Measurements from ENCODE around the gene MARCOL.

Gene MARCOL, protein sequence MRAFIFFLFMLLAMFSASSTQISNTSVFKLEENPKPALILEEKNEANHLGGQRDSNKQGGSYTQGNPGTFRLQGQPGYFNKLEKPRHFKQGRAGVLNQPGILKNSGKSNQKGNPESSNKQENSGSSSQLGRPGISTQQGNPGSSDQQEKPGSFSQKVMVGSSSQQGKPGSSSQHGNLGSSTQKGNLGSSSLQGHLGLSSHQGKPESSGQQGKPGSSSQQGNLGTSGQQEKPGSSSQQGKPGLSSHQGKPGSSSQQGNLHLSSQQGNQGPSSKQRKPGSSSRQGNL

DNA sequence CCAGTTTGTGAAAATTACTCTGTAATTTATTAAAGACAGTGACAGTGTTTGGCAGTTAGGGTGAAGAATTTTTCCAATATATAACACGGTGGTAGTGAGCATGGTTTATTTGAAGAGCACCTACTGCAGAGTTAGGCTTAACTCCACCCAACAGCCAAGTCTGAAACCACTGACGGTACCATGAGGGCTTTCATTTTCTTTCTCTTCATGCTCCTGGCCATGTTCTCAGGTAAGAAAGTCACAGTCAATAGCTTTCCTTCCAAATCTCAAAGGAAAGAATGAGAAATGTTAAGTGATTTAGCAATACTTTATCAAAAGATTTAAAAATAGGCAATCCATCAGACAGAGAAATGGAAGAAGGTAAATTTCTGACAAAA lies at the start of gene MARCOL:
Gene MARCOL, plus strand, starts transcription at position 108 of the 377 bp plus-strand sequence. Its CDS starts 73 bp downstream, at position 181.
- DNase-seq = no peak

- no peak for DNase-seq
Measured at GRCh38 chr5:148191010-148191409, 47.3 kb upstream of the MARCOL start.

- no peak for DNase-seq
Measured at GRCh38 chr5:148193202-148193601, 45.1 kb upstream of the MARCOL start.

DNA sequence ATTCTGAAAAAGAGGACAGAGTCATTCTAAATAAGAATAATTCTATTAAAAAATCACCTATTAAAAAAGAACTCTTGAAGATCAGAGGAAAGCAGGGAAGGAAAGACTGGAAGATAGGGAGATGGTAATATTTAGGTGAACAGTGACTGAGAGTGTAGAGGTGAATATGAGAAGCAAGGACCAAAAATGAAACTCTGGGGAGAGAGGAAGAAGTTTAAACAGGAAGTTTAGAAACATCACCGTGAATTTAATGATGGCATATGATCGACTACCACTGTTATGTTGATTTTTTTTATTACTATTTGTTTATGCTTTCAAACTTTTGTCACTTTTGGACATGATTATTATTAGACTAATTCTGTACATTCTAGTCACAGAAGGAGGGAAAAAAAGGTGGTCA lies 37.2 kb upstream of the MARCOL start:
- DNase-seq = no peak

DNA sequence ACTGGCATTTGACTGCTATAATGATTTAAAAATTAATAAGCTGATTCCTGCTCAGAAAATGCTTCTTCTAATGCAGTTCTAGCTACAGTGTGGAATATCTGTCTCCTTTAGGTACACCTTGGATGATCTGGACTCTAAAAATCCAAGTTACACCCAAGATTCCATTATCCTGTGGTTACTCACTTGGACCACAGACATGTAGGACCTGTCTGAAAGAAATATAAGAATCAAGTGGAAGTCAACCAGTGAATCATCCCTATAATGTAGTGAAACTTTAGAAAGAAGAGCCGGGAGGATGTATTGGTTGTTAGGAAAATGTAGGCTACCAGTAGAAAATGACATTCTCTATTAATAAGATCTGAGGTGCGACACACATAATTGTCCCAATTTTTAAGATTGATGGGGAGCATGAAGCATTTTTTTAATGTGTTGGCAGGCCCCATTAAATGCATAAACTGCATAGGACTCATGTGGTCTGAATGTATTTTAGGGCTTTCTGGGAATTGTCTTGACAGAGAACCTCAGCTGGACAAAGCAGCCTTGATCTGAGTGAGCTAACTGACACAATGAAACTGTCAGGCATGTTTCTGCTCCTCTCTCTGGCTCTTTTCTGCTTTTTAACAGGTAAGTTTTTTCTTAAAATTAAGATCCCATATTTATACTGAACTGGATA lies 35.7 kb upstream of the MARCOL start, which contains the start of gene SPINK6:
Gene SPINK6, plus strand, starts transcription at position 512 of the 673 bp plus-strand sequence. Its CDS starts 55 bp downstream, at position 567.
- DNase-seq = no peak

DNA sequence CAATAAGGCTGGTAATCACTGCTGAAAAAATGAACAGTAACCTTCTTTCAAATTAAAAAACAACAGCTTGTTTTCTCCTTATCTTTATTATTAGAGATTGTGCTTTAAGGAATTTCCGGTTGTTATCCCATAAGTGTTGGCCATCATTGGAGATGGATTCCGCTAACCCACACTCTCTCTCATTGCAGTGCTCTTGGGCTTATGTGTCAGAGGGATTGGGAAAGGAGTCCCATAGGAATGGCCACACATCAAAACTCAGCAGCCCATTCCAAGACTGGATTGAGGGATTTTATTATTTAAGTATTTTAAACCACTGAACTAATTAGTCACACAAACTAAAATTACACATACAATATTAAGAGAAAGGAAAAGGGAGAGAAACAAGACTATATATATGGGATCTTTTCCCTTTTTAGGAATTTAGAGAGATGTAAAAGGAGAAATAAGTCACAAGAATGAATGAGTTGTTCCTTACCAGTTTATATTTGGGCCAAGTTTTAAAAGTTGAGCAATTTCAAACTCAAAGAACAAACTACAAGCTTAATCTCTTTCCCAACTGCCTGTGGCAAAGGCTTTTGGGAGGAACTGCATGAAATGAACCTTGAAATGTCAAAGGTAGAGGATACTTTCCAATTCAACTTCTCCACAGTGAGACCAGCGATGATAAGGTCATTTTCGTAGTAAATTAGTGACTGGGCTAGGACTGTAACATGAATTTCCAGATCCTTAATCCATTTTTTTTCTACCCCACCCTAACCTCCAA lies 33.1 kb upstream of the MARCOL start:
- DNase-seq = no peak

DNA sequence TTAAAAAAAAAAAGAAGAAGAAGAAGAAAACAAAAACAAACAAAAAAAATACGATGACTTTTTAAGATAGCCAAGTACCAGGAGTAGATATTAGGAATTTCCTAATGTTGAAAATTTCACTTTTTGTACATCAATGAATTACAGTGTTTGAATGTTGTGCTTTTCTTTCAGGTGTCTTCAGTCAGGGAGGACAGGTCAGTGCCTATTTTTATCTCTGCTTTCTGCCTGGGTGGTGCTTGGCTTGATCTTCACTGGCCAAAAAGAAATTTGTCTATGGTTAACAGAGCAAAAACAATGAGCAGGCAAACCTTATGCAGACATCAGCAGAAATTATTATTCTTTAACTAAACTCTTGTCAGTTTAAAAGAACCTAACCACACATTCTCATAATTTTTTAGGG lies 32.5 kb upstream of the MARCOL start:
- DNase-seq = no peak

DNA sequence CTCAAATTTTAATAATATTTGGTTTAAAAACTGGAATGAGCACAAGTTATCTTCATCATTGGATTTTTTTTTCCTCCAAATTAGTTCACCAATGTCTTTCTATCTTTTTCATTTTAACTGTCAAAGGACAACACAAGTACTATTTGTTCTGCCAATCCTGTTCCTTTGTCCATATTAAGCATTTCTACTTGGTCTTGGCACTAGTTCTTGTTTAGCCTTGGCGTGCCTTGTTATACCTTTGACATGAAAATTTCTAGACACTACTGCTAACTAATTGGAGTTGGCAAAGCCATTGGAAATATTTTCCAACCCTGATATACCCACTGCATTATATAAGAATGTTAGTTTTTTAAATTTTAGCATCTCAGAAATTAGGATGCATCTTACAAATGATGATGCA lies 31.7 kb upstream of the MARCOL start:
- DNase-seq = no peak

GRCh38 chr5:148208226-148208625 lies 30.1 kb upstream of the MARCOL start:
- no peak for DNase-seq

DNA sequence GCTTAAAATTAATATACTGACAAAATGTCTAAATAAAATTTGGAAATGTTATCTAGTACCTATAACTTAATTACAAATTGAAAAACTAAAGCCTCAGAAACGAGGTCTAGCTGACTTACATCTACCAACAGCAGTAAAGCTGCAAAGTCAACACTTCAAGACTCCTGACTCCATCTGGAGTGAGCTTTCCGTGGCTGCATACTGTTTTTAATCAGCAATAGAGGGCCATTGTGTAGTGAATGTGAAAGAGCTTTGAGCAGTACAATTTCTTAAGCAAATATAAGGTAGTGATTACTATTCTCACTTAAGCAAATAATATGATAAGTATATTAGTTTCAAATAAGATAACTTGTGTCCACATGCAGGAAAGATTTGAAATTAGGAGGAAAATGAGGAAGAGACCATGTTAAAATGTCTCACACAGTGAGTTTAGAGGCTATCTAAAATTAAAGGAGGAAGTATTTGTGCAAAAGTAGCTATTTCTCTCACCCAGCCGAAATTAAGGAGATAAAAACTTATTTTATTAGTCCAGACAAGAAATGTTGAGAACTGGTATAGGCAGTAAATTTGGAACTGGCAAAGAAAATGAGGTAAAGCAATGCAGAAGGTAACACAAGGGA lies 29.1 kb upstream of the MARCOL start:
- DNase-seq = no peak

GRCh38 chr5:148214665-148215185 lies 23.6 kb upstream of the MARCOL start:
- DNase-seq = no peak

DNA sequence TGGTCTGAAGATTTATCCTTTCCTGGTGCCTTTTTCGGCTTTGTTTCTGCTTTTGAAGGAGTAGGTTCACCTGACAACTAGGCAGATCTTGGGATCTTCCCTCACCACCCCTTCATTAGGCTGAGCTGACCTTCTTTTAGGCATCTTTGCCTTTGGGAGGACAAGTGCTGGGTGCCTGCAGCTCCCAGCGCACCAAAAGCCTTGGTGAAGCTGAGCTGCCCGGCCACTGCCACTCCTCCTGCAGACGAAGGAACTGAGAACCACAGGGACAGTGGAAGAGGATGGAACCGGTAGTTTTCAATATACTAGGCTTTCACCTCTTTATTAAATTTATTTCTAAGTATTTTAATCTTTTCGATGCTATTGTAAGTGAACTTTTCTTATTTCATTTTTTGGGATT lies 16.8 kb upstream of the MARCOL start:
- no peak for DNase-seq

GRCh38 chr5:148224117-148224742 lies 14.1 kb upstream of the MARCOL start:
- no peak for DNase-seq

- DNase-seq = no peak
Measured at GRCh38 chr5:148228392-148228984, 9.8 kb upstream of the MARCOL start.

- no peak for DNase-seq
Measured at GRCh38 chr5:148229840-148230239, 8.5 kb upstream of the MARCOL start.

- DNase-seq = no peak
Measured at GRCh38 chr5:148230240-148230639, 8.1 kb upstream of the MARCOL start.

- DNase-seq = no peak
Measured at GRCh38 chr5:148237785-148238417, 424 bp upstream of the MARCOL start.

DNA sequence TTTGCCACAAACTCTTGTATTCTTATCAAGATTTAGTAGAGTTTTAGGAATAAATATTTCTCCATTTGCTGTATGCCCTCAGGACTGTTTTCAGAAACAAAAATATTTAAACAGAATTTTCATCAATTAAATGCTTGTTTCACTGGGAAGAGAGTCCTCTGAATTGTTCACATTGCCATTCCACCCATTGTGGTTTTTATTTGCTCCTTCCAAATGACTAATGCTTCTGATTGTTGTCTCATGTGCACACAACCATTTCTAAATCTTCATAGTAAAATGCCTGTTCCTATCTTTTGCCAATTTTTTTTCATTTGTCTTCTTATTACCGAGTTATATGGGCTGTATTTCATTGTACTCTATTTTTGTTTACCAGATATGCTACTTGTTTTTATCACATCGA lies 10.6 kb downstream of the MARCOL start:
- DNase-seq = no peak

DNA sequence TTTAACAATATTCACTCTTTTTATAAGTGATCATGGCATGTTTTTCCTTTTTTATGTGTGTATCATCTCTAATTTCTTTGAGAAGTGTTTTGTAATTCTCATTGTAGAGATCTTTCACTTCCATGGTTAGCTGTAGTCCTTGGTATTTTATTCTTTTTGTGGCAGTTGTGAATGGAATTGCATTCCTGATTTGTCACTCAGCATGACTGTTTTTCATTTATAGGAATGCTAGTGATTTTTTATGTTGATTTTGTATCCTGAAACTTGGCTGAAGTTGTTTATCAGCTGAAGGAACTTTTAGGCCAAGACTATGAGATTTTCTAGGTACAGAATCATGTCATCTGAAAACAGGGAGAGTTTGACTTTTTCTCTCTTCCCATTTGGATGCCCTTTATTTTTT lies 17.1 kb downstream of the MARCOL start:
- no peak for DNase-seq

GRCh38 chr5:148259288-148259687 lies 21.0 kb downstream of the MARCOL start:
- DNase-seq = no peak

GRCh38 chr5:148261221-148261620 lies 22.9 kb downstream of the MARCOL start:
- DNase-seq = no peak

GRCh38 chr5:148267962-148268361 lies 29.6 kb downstream of the MARCOL start:
- DNase-seq = no peak
